SK-N-SH treated with all-trans-retinoic acid at 6 μM for 48 hours (cell line): ENCODE measurements around the gene OSBPL3.

Experiments
- ATAC-seq: fragments of 200-7000 bp; cut with Tn5 transposase; 3 replicates; pipeline ENCODE4 v1.9.1; 2020; ENCODE audit warnings: mild to moderate bottlenecking, moderate library complexity
- ARNTL ChIP-seq: fragments of 450-650 bp; formaldehyde crosslinking; IDR thresholded peaks from 2 replicates; pipeline ENCODE4 v1.5.0; 2020; ENCODE audit warnings: low read depth, mild to moderate bottlenecking, moderate library complexity, borderline replicate concordance
- BACH2 ChIP-seq: fragments of 250-450 bp; sonication (Bioruptor Pico); IDR thresholded peaks from 2 replicates; pipeline ENCODE4 v1.9.0; 2021; ENCODE audit warnings: mild to moderate bottlenecking, borderline replicate concordance
- CREB5 ChIP-seq: fragments of 250-450 bp; sonication (Bioruptor Pico); IDR thresholded peaks from 2 replicates; pipeline ENCODE4 v1.5.1; 2020; ENCODE audit warnings: low read depth, mild to moderate bottlenecking, moderate library complexity
- CSDC2 ChIP-seq: fragments of 250-450 bp; sonication (Bioruptor Pico); IDR thresholded peaks from 2 replicates; pipeline ENCODE4 v1.5.0; 2020; ENCODE audit warnings: mild to moderate bottlenecking, moderate library complexity
- CSRNP3 ChIP-seq: fragments of 250-450 bp; sonication (Bioruptor Pico); IDR thresholded peaks from 2 replicates; pipeline ENCODE4 v1.5.1; 2021; ENCODE audit warnings: mild to moderate bottlenecking, moderate library complexity
- ESRRG ChIP-seq: fragments of 250-450 bp; sonication (Bioruptor Pico); IDR thresholded peaks from 2 replicates; pipeline ENCODE4 v1.6.1; 2021; ENCODE audit warnings: mild to moderate bottlenecking
- GLIS3 ChIP-seq: fragments of 250-450 bp; sonication (Bioruptor Pico); IDR thresholded peaks from 2 replicates; pipeline ENCODE4 v1.5.0; 2020; ENCODE audit warnings: mild to moderate bottlenecking, moderate library complexity
- ISL1 ChIP-seq: fragments of 250-450 bp; sonication (Bioruptor Pico); IDR thresholded peaks from 2 replicates; pipeline ENCODE4 v2.1.2; 2022; ENCODE audit warnings: mild to moderate bottlenecking, moderate library complexity
- OSR1 ChIP-seq: fragments of 250-450 bp; sonication (Bioruptor Pico); IDR thresholded peaks from 2 replicates; pipeline ENCODE4 v1.8.0; 2022; ENCODE audit warnings: moderate library complexity, mild to moderate bottlenecking, inconsistent platforms
- PATZ1 ChIP-seq: fragments of 250-450 bp; sonication (Bioruptor Pico); IDR thresholded peaks from 2 replicates; pipeline ENCODE4 v1.8.0; 2020; ENCODE audit warnings: mild to moderate bottlenecking, moderate library complexity, borderline replicate concordance
- POU6F1 ChIP-seq: fragments of 250-450 bp; sonication (Bioruptor Pico); IDR thresholded peaks from 2 replicates; pipeline ENCODE4 v1.8.0; 2021; ENCODE audit warnings: low read depth, mild to moderate bottlenecking, moderate library complexity, borderline replicate concordance
- RARB ChIP-seq: fragments of 250-450 bp; sonication (Bioruptor Pico); IDR thresholded peaks from 2 replicates; pipeline ENCODE4 v1.8.0; 2021; ENCODE audit warnings: mild to moderate bottlenecking, moderate library complexity
- SNAI2 ChIP-seq: fragments of 250-450 bp; sonication (Bioruptor Pico); IDR thresholded peaks from 2 replicates; pipeline ENCODE4 v1.5.0; 2020; ENCODE audit warnings: mild to moderate bottlenecking, moderate library complexity
- TCF4 ChIP-seq: fragments of 250-450 bp; sonication (Bioruptor Pico); IDR thresholded peaks from 2 replicates; pipeline ENCODE4 v1.8.0; 2021; ENCODE audit warnings: mild to moderate bottlenecking, moderate library complexity, borderline replicate concordance
- TSHZ2 ChIP-seq: fragments of 250-450 bp; sonication (Bioruptor Pico); IDR thresholded peaks from 2 replicates; pipeline ENCODE4 v1.5.0; 2020; ENCODE audit warnings: mild to moderate bottlenecking, moderate library complexity
- ZFP3 ChIP-seq: fragments of 250-450 bp; sonication (Bioruptor Pico); IDR thresholded peaks from 2 replicates; pipeline ENCODE4 v1.5.0; 2020; ENCODE audit warnings: mild to moderate bottlenecking, moderate library complexity
- ZFP30 ChIP-seq: fragments of 450-650 bp; formaldehyde crosslinking; IDR thresholded peaks from 2 replicates; pipeline ENCODE4 v1.5.0; 2022; ENCODE audit warnings: mild to moderate bottlenecking, moderate library complexity
- ZNF70 ChIP-seq: fragments of 450-650 bp; formaldehyde crosslinking; IDR thresholded peaks from 2 replicates; pipeline ENCODE4 v1.5.0; 2020; ENCODE audit warnings: mild to moderate bottlenecking, moderate library complexity
- ZNF8 ChIP-seq: fragments of 450-650 bp; formaldehyde crosslinking; IDR thresholded peaks from 2 replicates; pipeline ENCODE4 v1.5.0; 2020; ENCODE audit warnings: mild to moderate bottlenecking, moderate library complexity

Gene OSBPL3

GRCh38 chr7:24970676-24971075 lies 9.3 kb downstream of the OSBPL3 start (continued):
- TF ChIP-seq POU6F1 (no peak), ISL1 (CRISPR knock-in tag) (no peak), OSR1 (no peak), CSRNP3 (CRISPR knock-in tag) (no peak)

GRCh38 chr7:24968165-24968564 lies 11.8 kb downstream of the OSBPL3 start:
- TF ChIP-seq CSRNP3 (CRISPR knock-in tag) (no peak), POU6F1 (no peak), ZNF8 (CRISPR knock-in tag) (no peak), CSDC2 (CRISPR knock-in tag) (no peak), GLIS3 (no peak), ARNTL (CRISPR knock-in tag) (no peak)
- ATAC-seq: no peak

- TF ChIP-seq POU6F1: no peak
- no peak for TF ChIP-seq GLIS3
- no peak for TF ChIP-seq ZFP3
- TF ChIP-seq BACH2 (CRISPR knock-in tag): no peak
- TF ChIP-seq OSR1: no peak
- no peak for TF ChIP-seq ESRRG (CRISPR knock-in tag)
- TF ChIP-seq ZNF70 (CRISPR knock-in tag): no peak
- no peak for TF ChIP-seq ISL1 (CRISPR knock-in tag)
- no peak for TF ChIP-seq RARB
- no peak for TF ChIP-seq CSDC2 (CRISPR knock-in tag)
- TF ChIP-seq SNAI2 (CRISPR knock-in tag): no peak
- TF ChIP-seq TSHZ2 (CRISPR knock-in tag): no peak
- TF ChIP-seq ZNF8 (CRISPR knock-in tag): no peak
- TF ChIP-seq CSRNP3 (CRISPR knock-in tag): no peak
- no peak for TF ChIP-seq PATZ1 (CRISPR knock-in tag)
- no peak for TF ChIP-seq ZFP30 (CRISPR knock-in tag)
- TF ChIP-seq TCF4 (CRISPR knock-in tag): no peak
- TF ChIP-seq CREB5 (CRISPR knock-in tag): no peak
- no peak for ATAC-seq
Measured at GRCh38 chr7:24967696-24968095, 12.3 kb downstream of the OSBPL3 start.
